Uterus (tissue), 2 donors: Measurements from ENCODE around the gene SEMA4G.

Experiments used
- POLR2A ChIP-seq, 2 donors: fragments of 450-650 bp; IDR thresholded peaks; one replicate each; pipeline ENCODE4 v1.6.1; 2016; ENCODE audit warnings: antibody characterized with exemption in 2 of 2, mild to moderate bottlenecking in 1 of 2, moderate library complexity in 1 of 2
- TF ChIP-seq, protein P1 (sequence below), 4 experiments: fragments of 200-600 bp in 2 of 4; fragments of 450-650 bp in 2 of 4; sonication (generic) in 2 of 4; IDR thresholded peaks; one replicate each; pipeline ENCODE4 v1.5.1; 2016 to 2019; ENCODE audit warnings: antibody characterized with exemption in 4 of 4, mild to moderate bottlenecking in 2 of 4, moderate library complexity in 1 of 4

DNA sequence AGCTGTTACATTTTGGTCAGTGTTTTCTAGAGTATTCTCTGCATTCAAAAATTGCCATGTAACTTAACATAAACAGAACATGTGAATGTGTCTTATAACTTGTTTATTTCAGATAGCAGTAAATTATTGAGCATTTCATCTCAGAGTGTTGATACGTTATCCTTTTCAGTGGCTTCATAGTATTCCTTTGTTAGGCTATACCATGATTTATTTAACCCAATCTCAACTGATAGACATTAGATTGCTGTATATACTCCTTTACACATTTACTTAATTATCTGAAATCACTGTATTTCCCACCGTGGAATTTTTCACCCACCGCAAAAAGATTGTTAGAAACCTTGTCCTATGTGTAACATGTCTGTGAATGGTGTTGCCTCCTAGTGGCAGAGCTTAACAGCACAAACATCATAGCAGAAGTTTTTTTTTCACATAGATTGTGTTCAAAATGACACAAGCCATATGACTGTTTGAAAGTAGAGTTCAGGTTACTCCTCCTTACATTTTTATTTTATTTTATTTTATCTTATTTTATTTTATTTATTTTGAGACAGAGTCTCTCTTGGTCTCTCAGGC, 35.1 kb upstream of the SEMA4G start:
- TF ChIP-seq, protein P1, sequence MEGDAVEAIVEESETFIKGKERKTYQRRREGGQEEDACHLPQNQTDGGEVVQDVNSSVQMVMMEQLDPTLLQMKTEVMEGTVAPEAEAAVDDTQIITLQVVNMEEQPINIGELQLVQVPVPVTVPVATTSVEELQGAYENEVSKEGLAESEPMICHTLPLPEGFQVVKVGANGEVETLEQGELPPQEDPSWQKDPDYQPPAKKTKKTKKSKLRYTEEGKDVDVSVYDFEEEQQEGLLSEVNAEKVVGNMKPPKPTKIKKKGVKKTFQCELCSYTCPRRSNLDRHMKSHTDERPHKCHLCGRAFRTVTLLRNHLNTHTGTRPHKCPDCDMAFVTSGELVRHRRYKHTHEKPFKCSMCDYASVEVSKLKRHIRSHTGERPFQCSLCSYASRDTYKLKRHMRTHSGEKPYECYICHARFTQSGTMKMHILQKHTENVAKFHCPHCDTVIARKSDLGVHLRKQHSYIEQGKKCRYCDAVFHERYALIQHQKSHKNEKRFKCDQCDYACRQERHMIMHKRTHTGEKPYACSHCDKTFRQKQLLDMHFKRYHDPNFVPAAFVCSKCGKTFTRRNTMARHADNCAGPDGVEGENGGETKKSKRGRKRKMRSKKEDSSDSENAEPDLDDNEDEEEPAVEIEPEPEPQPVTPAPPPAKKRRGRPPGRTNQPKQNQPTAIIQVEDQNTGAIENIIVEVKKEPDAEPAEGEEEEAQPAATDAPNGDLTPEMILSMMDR (IDR thresholded peaks at IDR 0.05), result peak in 2 of 4 experiments; percentile 32 to 35
- no peak for TF ChIP-seq POLR2A (IDR thresholded peaks at IDR 0.05)
